Stomach (tissue), 4 donors: ENCODE results near the gene MSN.

Experiments used
- POLR2A ChIP-seq, 4 donors: fragments of 450-650 bp; IDR thresholded peaks; one replicate each; pipeline ENCODE4 v1.6.1; 2016; ENCODE audit warnings: antibody characterized with exemption in 4 of 4, control low read depth in 2 of 4, mild to moderate bottlenecking in 1 of 4, moderate library complexity in 1 of 4
- TF ChIP-seq, protein P1 (sequence below), 7 experiments: fragments of 450-650 bp in 4 of 7; fragments of 200-600 bp in 3 of 7; sonication (generic) in 3 of 7; IDR thresholded peaks; one replicate each; pipeline ENCODE4 v1.5.1; 2016 to 2019; ENCODE audit warnings: antibody characterized with exemption in 7 of 7, control low read depth in 2 of 7, mild to moderate bottlenecking in 1 of 7

DNA sequence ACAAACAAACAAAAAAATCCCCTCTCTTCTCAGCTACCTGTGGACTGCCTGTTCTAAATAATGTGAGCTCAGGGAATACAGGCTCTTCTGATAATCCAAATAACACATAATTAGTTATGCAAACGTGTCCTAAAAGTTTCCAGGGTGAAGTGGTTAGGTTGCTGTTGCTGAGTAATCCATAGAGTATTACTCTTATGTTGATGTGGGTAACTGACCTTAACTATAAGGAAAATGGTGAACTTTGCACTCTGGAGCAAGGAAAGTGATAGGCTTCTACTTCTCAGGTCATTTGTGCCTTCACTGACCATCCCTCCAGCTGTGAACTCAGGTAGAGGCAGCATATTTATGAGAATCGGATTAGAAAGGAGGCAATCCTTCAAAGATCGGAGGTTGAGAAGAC, 19.9 kb downstream of the MSN start:
- no peak for TF ChIP-seq POLR2A (IDR thresholded peaks at IDR 0.05)
- TF ChIP-seq, protein P1, sequence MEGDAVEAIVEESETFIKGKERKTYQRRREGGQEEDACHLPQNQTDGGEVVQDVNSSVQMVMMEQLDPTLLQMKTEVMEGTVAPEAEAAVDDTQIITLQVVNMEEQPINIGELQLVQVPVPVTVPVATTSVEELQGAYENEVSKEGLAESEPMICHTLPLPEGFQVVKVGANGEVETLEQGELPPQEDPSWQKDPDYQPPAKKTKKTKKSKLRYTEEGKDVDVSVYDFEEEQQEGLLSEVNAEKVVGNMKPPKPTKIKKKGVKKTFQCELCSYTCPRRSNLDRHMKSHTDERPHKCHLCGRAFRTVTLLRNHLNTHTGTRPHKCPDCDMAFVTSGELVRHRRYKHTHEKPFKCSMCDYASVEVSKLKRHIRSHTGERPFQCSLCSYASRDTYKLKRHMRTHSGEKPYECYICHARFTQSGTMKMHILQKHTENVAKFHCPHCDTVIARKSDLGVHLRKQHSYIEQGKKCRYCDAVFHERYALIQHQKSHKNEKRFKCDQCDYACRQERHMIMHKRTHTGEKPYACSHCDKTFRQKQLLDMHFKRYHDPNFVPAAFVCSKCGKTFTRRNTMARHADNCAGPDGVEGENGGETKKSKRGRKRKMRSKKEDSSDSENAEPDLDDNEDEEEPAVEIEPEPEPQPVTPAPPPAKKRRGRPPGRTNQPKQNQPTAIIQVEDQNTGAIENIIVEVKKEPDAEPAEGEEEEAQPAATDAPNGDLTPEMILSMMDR (IDR thresholded peaks at IDR 0.05) = no peak
